ENCODE measurements around the gene ZNF445. TPM values are rescaled to one million over a fixed set of nuclear protein-coding genes. Genes with fewer than 3 reads are reported as not detected.
"Not testable (repeated sequence)": the region's sequence is repeated elsewhere in the genome, so short reads cannot be mapped to it uniquely, and the experiment has no call there.

Gene ZNF445
- total RNA-seq, 1 donor from 2014 or later: 28.3 TPM

GRCh38 chr3:44398853-44399252, 78.6 kb downstream of the ZNF445 start:
- H3K79me2 ChIP-seq (ENCODE audit: low read depth): no peaks in the 10 kb centered on the region
- H3F3A ChIP-seq (ENCODE audit: low read depth): no peaks in the 10 kb centered on the region
- peaks cover 8% of the 10 kb centered on the region for H3K36me3 Mint-ChIP-seq
- H3K4me1 ChIP-seq: no peaks in the 10 kb centered on the region
- no peaks in the 10 kb centered on the region for H3K9me3 ChIP-seq (ENCODE audit: low read depth)
- no peak overlapping the region for H3K4me2 ChIP-seq
- no peak overlapping the region for H3K4me3 ChIP-seq
- no peak overlapping the region for H2AFZ ChIP-seq (replicated peaks)
- no peaks in the 10 kb centered on the region for H3K27me3 ChIP-seq
- no peak overlapping the region for H3K4me3 Mint-ChIP-seq
- H3K9me3 Mint-ChIP-seq: no peaks in the 10 kb centered on the region
- H3K4me1 Mint-ChIP-seq: peaks cover 51% of the 10 kb centered on the region
- H3K36me3 ChIP-seq: no peaks in the 10 kb centered on the region
- H3K27ac ChIP-seq: no peak overlapping the region
- H3K27me3 Mint-ChIP-seq (ENCODE audit: insufficient read depth, low read depth): no peaks in the 10 kb centered on the region
- H4K20me1 ChIP-seq (ENCODE audit: low read depth): no peaks in the 10 kb centered on the region
- DNase-seq (ENCODE audit: low spot score): no peak
- H3K9ac ChIP-seq: no peak overlapping the region
- H3K27ac Mint-ChIP-seq: no peak overlapping the region
- no peak for TF ChIP-seq EZH2phosphoT487 (IDR thresholded peaks at IDR 0.05)
- no peak for TF ChIP-seq CTCF (IDR thresholded peaks at IDR 0.05)
- TF ChIP-seq EZH2 (IDR thresholded peaks at IDR 0.05): no peak

GRCh38 chr3:44398271-44398670, 79.2 kb downstream of the ZNF445 start:
- H2AFZ ChIP-seq (replicated peaks); H3K9me3 Mint-ChIP-seq; H3K9me3 ChIP-seq (ENCODE audit: low read depth); H3K4me3 Mint-ChIP-seq; H3K4me1 ChIP-seq; H3K27ac ChIP-seq; H3K27me3 ChIP-seq; H3K4me3 ChIP-seq; DNase-seq (ENCODE audit: low spot score); H4K20me1 ChIP-seq (ENCODE audit: low read depth); H3K4me2 ChIP-seq; H3K9ac ChIP-seq; H3K27ac Mint-ChIP-seq; H3F3A ChIP-seq (ENCODE audit: low read depth); H3K36me3 Mint-ChIP-seq; H3K36me3 ChIP-seq; H3K27me3 Mint-ChIP-seq (ENCODE audit: insufficient read depth, low read depth); H3K79me2 ChIP-seq (ENCODE audit: low read depth): not testable (repeated sequence)
- H3K4me1 Mint-ChIP-seq: peaks cover 51% of the 10 kb centered on the region

- Histone ChIP-seq H3K27me3 (no peaks in the 10 kb centered on the region), H3K9me3 (ENCODE audit: low read depth) (no peaks in the 10 kb centered on the region), H3F3A (ENCODE audit: low read depth) (no peaks in the 10 kb centered on the region), H3K4me3 (no peak overlapping the region), H3K9ac (no peak overlapping the region), H3K36me3 (no peaks in the 10 kb centered on the region), H3K27ac (no peak overlapping the region), H2AFZ (replicated peaks) (no peak overlapping the region), H3K79me2 (ENCODE audit: low read depth) (no peaks in the 10 kb centered on the region), H3K4me1 (no peaks in the 10 kb centered on the region), H4K20me1 (ENCODE audit: low read depth) (no peaks in the 10 kb centered on the region), H3K4me2 (no peak overlapping the region)
- Mint-ChIP-seq H3K36me3 (peaks cover 6% of the 10 kb centered on the region), H3K4me3 (peak overlapping the region; percentile 18), H3K4me1 (peaks cover 51% of the 10 kb centered on the region), H3K9me3 (no peaks in the 10 kb centered on the region), H3K27ac (peak overlapping the region; percentile 62), H3K27me3 (ENCODE audit: insufficient read depth, low read depth) (no peaks in the 10 kb centered on the region)
- TF ChIP-seq CTCF (IDR thresholded peaks at IDR 0.05) (no peak), EZH2phosphoT487 (IDR thresholded peaks at IDR 0.05) (no peak), EZH2 (IDR thresholded peaks at IDR 0.05) (no peak)
- no peak for DNase-seq (ENCODE audit: low spot score)
Observed at GRCh38 chr3:44396200-44397171, 81.0 kb downstream of the ZNF445 start.

GRCh38 chr3:44395714-44396113, 81.8 kb downstream of the ZNF445 start:
- H3K4me1 Mint-ChIP-seq: peaks cover 43% of the 10 kb centered on the region
- no peaks in the 10 kb centered on the region for H3K9me3 ChIP-seq (ENCODE audit: low read depth)
- H2AFZ ChIP-seq (replicated peaks): no peak overlapping the region
- no peaks in the 10 kb centered on the region for H3K27me3 ChIP-seq
- no peak overlapping the region for H3K4me2 ChIP-seq
- H3K36me3 ChIP-seq: no peaks in the 10 kb centered on the region
- no peak overlapping the region for H3K4me3 Mint-ChIP-seq
- H3K27ac ChIP-seq: no peak overlapping the region
- H4K20me1 ChIP-seq (ENCODE audit: low read depth): no peaks in the 10 kb centered on the region
- H3K4me1 ChIP-seq: no peaks in the 10 kb centered on the region
- H3F3A ChIP-seq (ENCODE audit: low read depth): no peaks in the 10 kb centered on the region
- no peaks in the 10 kb centered on the region for H3K9me3 Mint-ChIP-seq
- peaks cover 2% of the 10 kb centered on the region for H3K27me3 Mint-ChIP-seq (ENCODE audit: insufficient read depth, low read depth)
- no peak for DNase-seq (ENCODE audit: low spot score)
- H3K9ac ChIP-seq: no peak overlapping the region
- TF ChIP-seq CTCF (IDR thresholded peaks at IDR 0.05) (no peak), EZH2 (IDR thresholded peaks at IDR 0.05) (no peak), EZH2phosphoT487 (IDR thresholded peaks at IDR 0.05) (no peak)
- H3K79me2 ChIP-seq (ENCODE audit: low read depth): no peaks in the 10 kb centered on the region
- no peak overlapping the region for H3K27ac Mint-ChIP-seq
- H3K4me3 ChIP-seq: no peak overlapping the region
- H3K36me3 Mint-ChIP-seq: peaks cover 6% of the 10 kb centered on the region

Data from neural progenitor cell (in vitro differentiated cells).